ENCODE measurements around the gene BBS7. TPM values are rescaled to one million over a fixed set of nuclear protein-coding genes. Genes with fewer than 3 reads are reported as not detected.

Gene BBS7
- total RNA-seq, 1 donor from 2014 or later = 20.4 TPM

DNA sequence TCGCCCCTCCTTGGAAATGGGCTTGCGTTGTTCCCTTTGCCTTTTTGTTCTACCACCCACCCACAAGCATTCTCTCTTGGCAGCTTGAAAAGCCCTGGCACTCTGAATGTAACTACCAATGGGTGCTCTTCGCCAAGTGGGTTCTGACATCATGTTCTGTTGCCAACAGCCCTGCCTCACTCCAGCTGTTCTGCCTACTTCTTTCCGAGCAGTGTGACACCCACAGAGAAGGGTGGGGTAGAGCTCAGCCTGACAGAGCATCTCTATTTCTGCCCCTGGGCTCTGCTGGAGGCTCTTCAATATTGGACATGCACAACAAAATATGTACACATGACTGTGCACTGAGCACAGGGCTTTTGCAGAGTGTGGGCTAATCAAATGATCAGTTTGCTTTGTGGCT is 84.8 kb downstream of the BBS7 start:
- DNase-seq (ENCODE audit: low spot score) = no peak
- no peaks in the 10 kb centered on the region for H3K9me3 Mint-ChIP-seq (ENCODE audit: unreplicated experiment)
- TF ChIP-seq, protein P1, sequence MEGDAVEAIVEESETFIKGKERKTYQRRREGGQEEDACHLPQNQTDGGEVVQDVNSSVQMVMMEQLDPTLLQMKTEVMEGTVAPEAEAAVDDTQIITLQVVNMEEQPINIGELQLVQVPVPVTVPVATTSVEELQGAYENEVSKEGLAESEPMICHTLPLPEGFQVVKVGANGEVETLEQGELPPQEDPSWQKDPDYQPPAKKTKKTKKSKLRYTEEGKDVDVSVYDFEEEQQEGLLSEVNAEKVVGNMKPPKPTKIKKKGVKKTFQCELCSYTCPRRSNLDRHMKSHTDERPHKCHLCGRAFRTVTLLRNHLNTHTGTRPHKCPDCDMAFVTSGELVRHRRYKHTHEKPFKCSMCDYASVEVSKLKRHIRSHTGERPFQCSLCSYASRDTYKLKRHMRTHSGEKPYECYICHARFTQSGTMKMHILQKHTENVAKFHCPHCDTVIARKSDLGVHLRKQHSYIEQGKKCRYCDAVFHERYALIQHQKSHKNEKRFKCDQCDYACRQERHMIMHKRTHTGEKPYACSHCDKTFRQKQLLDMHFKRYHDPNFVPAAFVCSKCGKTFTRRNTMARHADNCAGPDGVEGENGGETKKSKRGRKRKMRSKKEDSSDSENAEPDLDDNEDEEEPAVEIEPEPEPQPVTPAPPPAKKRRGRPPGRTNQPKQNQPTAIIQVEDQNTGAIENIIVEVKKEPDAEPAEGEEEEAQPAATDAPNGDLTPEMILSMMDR (IDR thresholded peaks at IDR 0.05; ENCODE audit: unreplicated experiment) = no peak
- H3K4me1 Mint-ChIP-seq (ENCODE audit: unreplicated experiment) = peaks cover 11% of the 10 kb centered on the region
- H3K27ac Mint-ChIP-seq (ENCODE audit: unreplicated experiment) = no peak overlapping the region
- no peak overlapping the region for H3K4me3 Mint-ChIP-seq (ENCODE audit: unreplicated experiment)
- no peaks in the 10 kb centered on the region for H3K27me3 Mint-ChIP-seq (ENCODE audit: unreplicated experiment)
- no peaks in the 10 kb centered on the region for H3K36me3 Mint-ChIP-seq (ENCODE audit: low read depth, unreplicated experiment)

DNA sequence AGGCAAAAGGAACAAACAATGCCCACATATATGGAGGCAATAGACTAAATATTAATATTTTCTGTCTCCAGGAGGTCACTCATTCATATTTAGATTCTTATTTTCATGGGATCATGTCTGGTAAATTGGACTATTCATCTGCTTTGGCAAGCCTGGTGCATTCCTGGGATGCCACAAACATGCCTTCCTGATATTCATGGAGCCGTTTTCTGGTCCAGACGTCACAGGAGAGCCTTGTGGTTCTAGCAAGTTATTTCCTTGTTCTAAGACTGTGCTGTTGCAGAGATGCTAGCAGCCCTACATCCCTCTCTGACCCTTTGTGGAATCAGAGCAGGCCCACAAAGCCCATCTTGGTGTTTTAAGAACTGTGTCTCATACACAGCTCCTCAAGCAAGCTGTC is 85.3 kb downstream of the BBS7 start:
- TF ChIP-seq, protein P1 (IDR thresholded peaks at IDR 0.05; ENCODE audit: unreplicated experiment) = no peak
- H3K27me3 Mint-ChIP-seq (ENCODE audit: unreplicated experiment) = no peaks in the 10 kb centered on the region

DNA sequence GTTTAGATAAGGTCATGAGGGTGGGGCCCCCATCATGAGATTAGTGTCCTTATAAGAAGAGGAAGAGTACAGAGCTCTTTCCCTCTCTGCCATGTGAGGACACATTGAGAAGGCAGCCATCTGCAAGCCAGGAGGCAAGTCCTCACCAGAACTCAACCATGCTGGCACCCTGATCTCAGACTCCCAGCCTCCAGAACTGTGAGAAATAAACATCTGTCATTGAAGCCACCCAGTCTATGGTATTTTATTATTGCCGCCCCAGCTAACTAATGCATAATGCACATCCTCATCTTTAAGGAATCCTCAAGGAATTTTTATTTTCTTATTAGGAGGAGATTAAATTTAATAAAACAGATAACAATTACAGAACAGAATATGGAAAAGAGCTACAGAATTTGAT is 85.9 kb downstream of the BBS7 start:
- Mint-ChIP-seq H3K4me3 (ENCODE audit: unreplicated experiment) (no peak overlapping the region), H3K27ac (ENCODE audit: unreplicated experiment) (no peak overlapping the region), H3K4me1 (ENCODE audit: unreplicated experiment) (peaks cover 10% of the 10 kb centered on the region), H3K9me3 (ENCODE audit: unreplicated experiment) (no peaks in the 10 kb centered on the region), H3K36me3 (ENCODE audit: low read depth, unreplicated experiment) (no peaks in the 10 kb centered on the region), H3K27me3 (ENCODE audit: unreplicated experiment) (no peaks in the 10 kb centered on the region)
- no peak for DNase-seq (ENCODE audit: low spot score)
- TF ChIP-seq, protein P1 (IDR thresholded peaks at IDR 0.05; ENCODE audit: unreplicated experiment) = no peak

More for the DNA sequence above, 85.3 kb downstream of the BBS7 start:
- Mint-ChIP-seq H3K27ac (ENCODE audit: unreplicated experiment) (no peak overlapping the region), H3K4me1 (ENCODE audit: unreplicated experiment) (peaks cover 11% of the 10 kb centered on the region), H3K36me3 (ENCODE audit: low read depth, unreplicated experiment) (no peaks in the 10 kb centered on the region), H3K9me3 (ENCODE audit: unreplicated experiment) (no peaks in the 10 kb centered on the region), H3K4me3 (ENCODE audit: unreplicated experiment) (no peak overlapping the region)
- DNase-seq (ENCODE audit: low spot score) = no peak

DNA sequence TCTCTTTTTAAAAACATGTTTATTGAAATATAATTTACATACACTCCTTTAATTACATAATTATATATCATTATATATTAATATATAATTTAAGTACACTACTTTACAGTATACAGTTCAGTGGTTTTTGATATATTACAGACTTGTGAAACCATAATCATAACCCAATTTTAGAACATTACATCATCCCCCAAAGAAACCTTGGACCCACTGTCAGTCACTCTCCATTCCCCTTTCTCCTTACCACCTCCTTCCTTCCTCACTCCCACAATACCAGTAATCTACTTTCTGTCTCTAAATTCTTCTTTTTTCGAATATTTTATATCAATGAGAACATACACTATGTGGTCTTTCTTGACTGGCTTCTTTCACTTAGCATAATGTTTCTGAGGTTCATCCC is 87.1 kb downstream of the BBS7 start:
- peaks cover 7% of the 10 kb centered on the region for H3K4me1 Mint-ChIP-seq (ENCODE audit: unreplicated experiment)
- no peak overlapping the region for H3K4me3 Mint-ChIP-seq (ENCODE audit: unreplicated experiment)
- H3K9me3 Mint-ChIP-seq (ENCODE audit: unreplicated experiment) = no peaks in the 10 kb centered on the region
- H3K36me3 Mint-ChIP-seq (ENCODE audit: low read depth, unreplicated experiment) = no peaks in the 10 kb centered on the region
- H3K27me3 Mint-ChIP-seq (ENCODE audit: unreplicated experiment) = no peaks in the 10 kb centered on the region
- no peak for DNase-seq (ENCODE audit: low spot score)
- H3K27ac Mint-ChIP-seq (ENCODE audit: unreplicated experiment) = no peak overlapping the region
- TF ChIP-seq, protein P1 (IDR thresholded peaks at IDR 0.05; ENCODE audit: unreplicated experiment) = no peak

DNA sequence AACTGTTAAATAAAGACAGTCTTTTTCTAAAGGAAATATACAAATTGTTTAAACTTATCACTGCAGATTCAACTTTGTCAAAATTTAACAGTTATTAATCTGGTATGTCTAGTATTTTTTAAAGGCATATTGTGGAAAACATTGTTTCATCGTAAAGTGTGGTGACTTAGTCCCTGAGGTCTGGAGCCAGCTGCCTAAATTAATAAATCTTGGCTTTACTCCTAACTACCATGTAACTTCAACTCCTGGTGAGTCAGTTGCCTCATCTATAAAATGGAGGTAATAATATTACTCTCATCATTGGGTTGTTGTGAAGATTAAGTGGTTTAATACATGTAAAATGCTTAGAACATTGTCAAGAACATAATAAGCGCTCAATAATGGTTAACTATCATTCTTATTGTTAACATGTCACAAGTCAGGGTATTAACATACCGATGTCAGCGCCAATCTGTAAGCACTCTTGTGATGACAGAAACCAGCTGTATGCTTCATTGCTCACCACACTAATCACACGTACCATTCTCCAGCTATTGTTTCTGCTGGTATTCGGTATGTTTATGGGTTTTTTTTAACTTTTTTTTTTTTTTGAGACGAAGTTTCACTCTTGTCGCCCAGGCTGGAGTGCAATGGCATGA is 91.2 kb downstream of the BBS7 start:
- Mint-ChIP-seq H3K4me3 (ENCODE audit: unreplicated experiment) (no peak overlapping the region), H3K9me3 (ENCODE audit: unreplicated experiment) (no peaks in the 10 kb centered on the region), H3K4me1 (ENCODE audit: unreplicated experiment) (no peaks in the 10 kb centered on the region), H3K36me3 (ENCODE audit: low read depth, unreplicated experiment) (no peaks in the 10 kb centered on the region), H3K27ac (ENCODE audit: unreplicated experiment) (no peak overlapping the region), H3K27me3 (ENCODE audit: unreplicated experiment) (peaks cover 4% of the 10 kb centered on the region)
- no peak for DNase-seq (ENCODE audit: low spot score)
- TF ChIP-seq, protein P1 (IDR thresholded peaks at IDR 0.05; ENCODE audit: unreplicated experiment) = no peak
